Loucy (cell line): ENCODE data around the gene GYG1.

Experiments used
- H2AFZ ChIP-seq: fragments of 200-600 bp; sonication (generic); 2 replicates; pipeline ENCODE4 v1.6.0; 2016; ENCODE audit warnings: antibody characterized with exemption, mild to moderate bottlenecking, low read length, moderate library complexity
- H3F3A ChIP-seq: fragments of 200-600 bp; 2 replicates; pipeline ENCODE4 v1.6.0; 2016; ENCODE audit warnings: antibody characterized with exemption, low read depth, mild to moderate bottlenecking
- H3K27me3 ChIP-seq: fragments of 200-600 bp; sonication (generic); 2 replicates; pipeline ENCODE4 v1.6.1; 2014; ENCODE audit warnings: low read length, mild to moderate bottlenecking; ENCODE audit not compliant: insufficient read depth, poor library complexity, severe bottlenecking
- H3K36me3 ChIP-seq: fragments of 200-600 bp; sonication (generic); 2 replicates; pipeline ENCODE4 v1.6.1; 2016; ENCODE audit warnings: low read length; ENCODE audit not compliant: insufficient read depth
- H3K4me1 ChIP-seq: fragments of 200-600 bp; sonication (generic); 2 replicates; pipeline ENCODE4 v1.5.1; 2014; ENCODE audit warnings: low read length, mild to moderate bottlenecking; ENCODE audit not compliant: insufficient read depth, poor library complexity, severe bottlenecking
- H3K4me2 ChIP-seq: fragments of 200-600 bp; sonication (generic); 2 replicates; pipeline ENCODE4 v1.6.0; 2014; ENCODE audit warnings: antibody characterized with exemption, low read length, low read depth, mild to moderate bottlenecking; ENCODE audit not compliant: poor library complexity, severe bottlenecking
- H3K4me3 ChIP-seq: fragments of 200-600 bp; sonication (generic); 2 replicates; pipeline ENCODE4 v1.5.1; 2014; ENCODE audit warnings: low read length, mild to moderate bottlenecking, mixed read lengths; ENCODE audit not compliant: poor library complexity, severe bottlenecking
- H3K79me2 ChIP-seq: fragments of 200-600 bp; sonication (generic); 2 replicates; pipeline ENCODE4 v1.6.1; 2014; ENCODE audit warnings: low read length; ENCODE audit not compliant: insufficient read depth
- H3K9ac ChIP-seq: fragments of 200-600 bp; sonication (generic); 2 replicates; pipeline ENCODE4 v1.6.0; 2014; ENCODE audit warnings: mild to moderate bottlenecking, low read depth, low read length, moderate library complexity; ENCODE audit not compliant: poor library complexity, severe bottlenecking
- H3K9me2 ChIP-seq: fragments of 200-600 bp; sonication (generic); replicated peaks from 2 replicates; pipeline ENCODE4 v1.6.1; 2016; ENCODE audit warnings: low read depth, low read length, mixed read lengths
- H3K9me3 ChIP-seq: fragments of 200-600 bp; sonication (generic); 2 replicates; pipeline ENCODE4 v1.6.1; 2014; ENCODE audit warnings: mild to moderate bottlenecking, antibody characterized with exemption, low read length, low read depth; ENCODE audit not compliant: insufficient read depth
- H4K20me1 ChIP-seq: fragments of 200-600 bp; sonication (generic); 2 replicates; pipeline ENCODE4 v1.6.0; 2014; ENCODE audit warnings: antibody characterized with exemption, low read length, mild to moderate bottlenecking; ENCODE audit not compliant: insufficient read depth, poor library complexity, severe bottlenecking
- CTCF ChIP-seq: fragments of 200-600 bp; sonication (generic); conservative IDR thresholded peaks from 2 replicates; pipeline ENCODE4 v1.5.1; 2014; ENCODE audit warnings: mild to moderate bottlenecking, antibody characterized with exemption, low read length
- EZH2phosphoT487 ChIP-seq: fragments of 200-600 bp; IDR thresholded peaks from 2 replicates; pipeline ENCODE4 v1.6.1; 2018; ENCODE audit warnings: antibody characterized with exemption, mild to moderate bottlenecking, moderate library complexity, borderline replicate concordance

The GYG1 gene

DNA sequence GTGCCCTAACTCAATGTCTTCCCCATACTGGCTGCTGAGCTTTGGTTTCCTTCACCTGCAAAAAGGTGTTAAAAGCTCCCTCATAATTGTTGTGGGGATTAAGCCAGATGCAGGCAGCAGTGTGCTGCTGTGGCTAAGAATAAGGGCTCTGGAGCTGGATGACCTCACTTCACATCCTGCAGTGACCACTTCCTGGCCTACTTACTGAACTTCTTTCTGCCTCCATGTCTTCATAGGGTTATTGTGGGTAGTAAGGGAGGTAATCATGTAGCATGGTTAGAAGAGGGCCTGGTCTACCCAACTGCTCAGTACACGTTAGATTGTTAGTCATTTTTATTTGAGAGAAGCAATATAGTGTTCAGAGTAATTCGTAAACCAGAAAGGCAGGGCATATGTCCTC lies 18.4 kb downstream of the GYG1 start:
- no peaks in the 10 kb centered on the region for H3K9me3 ChIP-seq
- peak overlapping the region; percentile 64 for H3K4me2 ChIP-seq
- H3K4me3 ChIP-seq = peak overlapping the region; percentile 31
- peaks cover 6% of the 10 kb centered on the region for H3F3A ChIP-seq
- no peaks in the 10 kb centered on the region for H3K79me2 ChIP-seq
- no peaks in the 10 kb centered on the region for H3K27me3 ChIP-seq
- H4K20me1 ChIP-seq = no peaks in the 10 kb centered on the region
- H3K9me2 ChIP-seq = no peaks in the 10 kb centered on the region
- no peak overlapping the region for H3K9ac ChIP-seq
- H2AFZ ChIP-seq = no peak overlapping the region
- H3K36me3 ChIP-seq = peaks cover 22% of the 10 kb centered on the region; the same call in 1 of the 2 replicates
- H3K4me1 ChIP-seq = peaks cover 28% of the 10 kb centered on the region
- no peak for TF ChIP-seq CTCF
- no peak for TF ChIP-seq EZH2phosphoT487

DNA sequence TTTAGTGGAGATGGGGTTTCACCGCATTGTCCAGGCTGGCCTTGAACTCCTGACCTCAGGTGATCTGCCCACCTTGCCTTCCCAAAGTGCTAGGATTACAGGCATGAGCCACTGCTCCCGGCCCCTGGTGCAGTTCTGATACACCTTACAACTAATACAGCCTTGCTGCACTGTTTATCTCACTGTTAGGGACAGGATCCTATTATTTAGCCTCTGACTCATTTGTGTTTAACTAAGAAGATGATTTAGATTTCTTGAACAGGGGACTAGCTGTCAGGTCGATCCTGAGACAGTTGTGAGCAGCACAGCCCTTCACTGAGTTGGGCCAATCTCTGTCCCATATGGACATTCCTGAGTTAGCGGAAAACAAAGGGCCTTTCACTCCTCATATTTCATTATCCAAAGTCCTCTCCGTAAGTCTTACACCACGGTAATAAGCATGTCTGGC lies 19.2 kb downstream of the GYG1 start:
- H3K4me3 ChIP-seq = no peak overlapping the region
- TF ChIP-seq CTCF (no peak), EZH2phosphoT487 (no peak)

DNA sequence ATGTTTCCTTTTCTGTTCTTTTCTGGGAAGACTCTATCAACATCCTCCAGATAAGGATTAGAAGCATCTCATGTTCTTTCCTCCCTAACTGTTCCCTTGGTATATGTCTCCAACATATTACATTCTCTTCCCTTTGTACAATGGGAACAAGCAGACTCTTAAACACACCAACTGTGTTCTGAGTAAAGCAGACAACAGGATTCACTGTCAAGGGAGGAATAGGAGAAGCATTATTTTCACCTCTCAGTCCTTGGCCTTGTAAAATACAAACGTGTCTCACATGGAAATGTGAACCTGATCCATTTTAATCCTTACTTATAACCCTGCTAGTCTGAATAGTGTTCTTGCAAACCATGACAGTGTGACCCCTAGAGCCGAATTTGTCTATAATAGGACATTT lies 19.6 kb downstream of the GYG1 start:
- Histone ChIP-seq H3F3A (peaks cover 6% of the 10 kb centered on the region), H3K9me3 (no peaks in the 10 kb centered on the region), H3K79me2 (no peaks in the 10 kb centered on the region), H3K27me3 (no peaks in the 10 kb centered on the region), H3K36me3 (peaks cover 22% of the 10 kb centered on the region; the same call in 1 of the 2 replicates), H2AFZ (no peak overlapping the region), H3K9me2 (no peaks in the 10 kb centered on the region), H3K4me2 (no peak overlapping the region), H4K20me1 (no peaks in the 10 kb centered on the region), H3K9ac (no peak overlapping the region), H3K4me3 (no peak overlapping the region), H3K4me1 (peaks cover 27% of the 10 kb centered on the region)
- no peak for TF ChIP-seq EZH2phosphoT487
- no peak for TF ChIP-seq CTCF

More for the DNA sequence above, 19.2 kb downstream of the GYG1 start:
- no peaks in the 10 kb centered on the region for H3K27me3 ChIP-seq
- no peaks in the 10 kb centered on the region for H3K9me2 ChIP-seq
- H2AFZ ChIP-seq = no peak overlapping the region
- no peaks in the 10 kb centered on the region for H4K20me1 ChIP-seq
- H3K4me2 ChIP-seq = peak overlapping the region; percentile 64
- no peaks in the 10 kb centered on the region for H3K9me3 ChIP-seq
- peaks cover 22% of the 10 kb centered on the region; the same call in 1 of the 2 replicates for H3K36me3 ChIP-seq
- H3F3A ChIP-seq = peaks cover 6% of the 10 kb centered on the region
- no peaks in the 10 kb centered on the region for H3K79me2 ChIP-seq
- H3K9ac ChIP-seq = no peak overlapping the region
- H3K4me1 ChIP-seq = peaks cover 27% of the 10 kb centered on the region
